MCF 10A (cell line): ENCODE results near the gene FBXW2. TPM values are rescaled to one million over a fixed set of nuclear protein-coding genes. Genes with fewer than 3 reads are reported as not detected.

Experiments
- BruUV-seq: library from RNA; stranded (reverse); fragments of 400-500 nt; replicated peaks from 2 replicates; lab custom pipeline; 2021; lab: Mats Ljungman, UMichigan
- CTCF ChIA-PET: fragments of 300-600 bp; sonication (Branson Sonifier 250); formaldehyde crosslinking; extraction: SDS; loops from one replicate; lab custom pipeline; 2021; ENCODE audit warnings: antibody characterized with exemption, inconsistent platforms; lab: Yijun Ruan, JAX
- POLR2A ChIA-PET: fragments of 300-600, 350-650 bp; sonication (Branson Sonifier 250); formaldehyde crosslinking; extraction: SDS; loops from one replicate; lab custom pipeline; 2020; ENCODE audit warnings: antibody characterized with exemption, inconsistent platforms; lab: Yijun Ruan, JAX
- DNase-seq: peaks from one replicate; pipeline ENCODE4 v3.0.0-alpha.2; 2018; ENCODE audit not compliant: unreplicated experiment
- H3K27ac Mint-ChIP-seq: one replicate; pipeline ENCODE4 v1.8.0; 2022; ENCODE audit warnings: mild to moderate bottlenecking, low read depth, mixed read lengths; ENCODE audit not compliant: unreplicated experiment
- H3K27me3 Mint-ChIP-seq: one replicate; pipeline ENCODE4 v1.8.0; 2022; ENCODE audit warnings: mixed read lengths; ENCODE audit not compliant: insufficient read depth, unreplicated experiment
- H3K36me3 Mint-ChIP-seq: one replicate; pipeline ENCODE4 v1.8.0; 2022; ENCODE audit warnings: mild to moderate bottlenecking, moderate library complexity, mixed read lengths; ENCODE audit not compliant: insufficient read depth, unreplicated experiment
- H3K4me1 Mint-ChIP-seq: one replicate; pipeline ENCODE4 v1.8.0; 2022; ENCODE audit warnings: mixed read lengths; ENCODE audit not compliant: insufficient read depth, unreplicated experiment
- H3K4me3 Mint-ChIP-seq: one replicate; pipeline ENCODE4 v1.8.0; 2022; ENCODE audit warnings: mild to moderate bottlenecking, moderate library complexity, mixed read lengths; ENCODE audit not compliant: unreplicated experiment
- H3K9me3 Mint-ChIP-seq: one replicate; pipeline ENCODE4 v1.8.0; 2022; ENCODE audit warnings: mixed read lengths; ENCODE audit not compliant: unreplicated experiment
- intact Hi-C: fragments of 100-400 bp; cut with micrococcal nuclease; formaldehyde crosslinking; loops from 2 replicates; pipeline ENCODE4 v1.14.1; 2022
- total RNA-seq: library from RNA; stranded (reverse); gene quantifications from 2 replicates; pipeline ENCODE4 v1.2.3, GENCODE V29; 2022
- TF ChIP-seq, protein P1 (sequence below): fragments of 200-600 bp; IDR thresholded peaks from one replicate; pipeline ENCODE4 v1.8.0; 2022; ENCODE audit warnings: antibody characterized with exemption, mild to moderate bottlenecking; ENCODE audit not compliant: unreplicated experiment

The FBXW2 gene
- total RNA-seq, 1 experiment from 2014 or later, result 53.9 TPM

- no TSS peak for BruUV-seq
- no peaks in the 10 kb centered on the region for H3K27me3 Mint-ChIP-seq
- no peak overlapping the region for H3K27ac Mint-ChIP-seq
- CTCF ChIA-PET, result interaction anchor here (0.6 to 0.9 kb wide), 3 partner anchors 13 to 1252 kb away, joined by 3 to 5 read pairs (median 3); no protein-coding TSS in a partner anchor
- H3K9me3 Mint-ChIP-seq, result no peaks in the 10 kb centered on the region
- H3K36me3 Mint-ChIP-seq, result no peaks in the 10 kb centered on the region
- no peak for DNase-seq
- TF ChIP-seq, protein P1, sequence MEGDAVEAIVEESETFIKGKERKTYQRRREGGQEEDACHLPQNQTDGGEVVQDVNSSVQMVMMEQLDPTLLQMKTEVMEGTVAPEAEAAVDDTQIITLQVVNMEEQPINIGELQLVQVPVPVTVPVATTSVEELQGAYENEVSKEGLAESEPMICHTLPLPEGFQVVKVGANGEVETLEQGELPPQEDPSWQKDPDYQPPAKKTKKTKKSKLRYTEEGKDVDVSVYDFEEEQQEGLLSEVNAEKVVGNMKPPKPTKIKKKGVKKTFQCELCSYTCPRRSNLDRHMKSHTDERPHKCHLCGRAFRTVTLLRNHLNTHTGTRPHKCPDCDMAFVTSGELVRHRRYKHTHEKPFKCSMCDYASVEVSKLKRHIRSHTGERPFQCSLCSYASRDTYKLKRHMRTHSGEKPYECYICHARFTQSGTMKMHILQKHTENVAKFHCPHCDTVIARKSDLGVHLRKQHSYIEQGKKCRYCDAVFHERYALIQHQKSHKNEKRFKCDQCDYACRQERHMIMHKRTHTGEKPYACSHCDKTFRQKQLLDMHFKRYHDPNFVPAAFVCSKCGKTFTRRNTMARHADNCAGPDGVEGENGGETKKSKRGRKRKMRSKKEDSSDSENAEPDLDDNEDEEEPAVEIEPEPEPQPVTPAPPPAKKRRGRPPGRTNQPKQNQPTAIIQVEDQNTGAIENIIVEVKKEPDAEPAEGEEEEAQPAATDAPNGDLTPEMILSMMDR, result no peak
- POLR2A ChIA-PET, result no interaction called here
- H3K4me1 Mint-ChIP-seq, result peaks cover 16% of the 10 kb centered on the region
- intact Hi-C loops, result no loop called here
- no peak overlapping the region for H3K4me3 Mint-ChIP-seq
Measured at GRCh38 chr9:120716483-120716882, 76.7 kb downstream of the FBXW2 start.

- Mint-ChIP-seq H3K9me3 (no peaks in the 10 kb centered on the region), H3K27ac (no peak overlapping the region), H3K27me3 (no peaks in the 10 kb centered on the region), H3K4me3 (no peak overlapping the region), H3K4me1 (peaks cover 18% of the 10 kb centered on the region), H3K36me3 (no peaks in the 10 kb centered on the region)
- DNase-seq, result no peak
- TF ChIP-seq, protein P1, result no peak
- ChIA-PET CTCF (interaction anchor here (0.6 to 1.5 kb wide), 3 partner anchors 17 to 504 kb away, joined by 3 to 4 read pairs (median 4); no protein-coding TSS in a partner anchor), POLR2A (interaction anchor here (0.6 to 1.9 kb wide), 8 partner anchors 9 to 182 kb away, joined by 3 to 9 read pairs (median 4); partner anchors contain the start of gene FBXW2)
- intact Hi-C loops, result no loop called here
- no TSS peak for BruUV-seq
Measured at GRCh38 chr9:120715389-120715924, 77.8 kb downstream of the FBXW2 start.

- POLR2A ChIA-PET, result interaction anchor here (0.6 to 1.9 kb wide), 10 partner anchors 10 to 182 kb away, joined by 3 to 9 read pairs (median 4); partner anchors contain the start of gene FBXW2
- CTCF ChIA-PET, result interaction anchor here (0.6 to 1.5 kb wide), 4 partner anchors 18 to 505 kb away, joined by 3 to 4 read pairs (median 4); no protein-coding TSS in a partner anchor
- BruUV-seq, result no TSS peak
Measured at GRCh38 chr9:120714846-120715388, 78.3 kb downstream of the FBXW2 start.

More at GRCh38 chr9:120714846-120715388, 78.3 kb downstream of the FBXW2 start:
- no peaks in the 10 kb centered on the region for H3K36me3 Mint-ChIP-seq
- no peaks in the 10 kb centered on the region for H3K27me3 Mint-ChIP-seq
- intact Hi-C loops, result loop anchor here (1.0 kb wide), 1 partner anchor 96 kb away; no protein-coding TSS in a partner anchor
- no peak for DNase-seq
- peak overlapping the region; percentile 91 for H3K4me3 Mint-ChIP-seq
- H3K9me3 Mint-ChIP-seq, result no peaks in the 10 kb centered on the region
- peaks cover 18% of the 10 kb centered on the region for H3K4me1 Mint-ChIP-seq
- no peak overlapping the region for H3K27ac Mint-ChIP-seq
- TF ChIP-seq, protein P1, result no peak
